Measurements from ENCODE around the gene BRD7.

The BRD7 gene

DNA sequence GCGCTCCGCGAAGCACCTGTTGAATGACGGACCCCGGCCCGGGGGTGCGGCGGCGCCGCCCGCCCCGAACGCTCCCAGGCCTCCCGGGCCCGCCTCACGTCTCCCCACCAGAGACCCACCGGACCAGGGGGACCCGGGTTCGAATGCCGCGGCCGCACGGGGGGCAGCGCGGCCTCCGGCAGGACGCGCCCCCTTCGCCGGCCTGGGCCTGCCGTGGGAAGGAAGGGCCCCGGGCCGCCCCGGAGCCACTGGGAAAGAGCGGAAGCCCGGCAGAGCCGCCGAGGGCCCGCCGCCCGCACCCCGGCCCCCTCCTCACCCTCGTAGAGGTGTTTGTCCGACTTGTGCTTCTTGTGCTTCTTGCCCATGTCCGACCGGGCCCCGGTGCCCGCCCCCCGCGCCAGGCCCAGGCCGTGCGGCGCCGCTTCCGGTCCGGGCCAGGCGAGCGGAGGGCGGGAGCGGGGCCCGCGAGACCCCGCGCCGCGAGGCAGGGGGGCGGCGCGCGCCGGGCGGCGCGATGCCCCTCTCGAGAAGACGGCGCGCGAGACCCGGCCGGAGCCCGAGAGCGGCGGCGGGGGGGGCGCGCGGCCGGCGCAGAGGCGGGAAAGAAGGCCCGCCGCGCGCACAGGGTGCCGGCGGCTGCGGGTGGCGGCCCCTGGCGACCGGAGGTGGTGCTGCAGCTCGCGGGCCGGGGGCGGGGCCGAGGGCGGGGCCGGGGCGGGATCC lies at the start of gene BRD7:
Gene BRD7, minus strand, starts transcription at position 579 of the 723 bp plus-strand sequence. Its CDS starts 214 bp downstream, at position 365.
- peak within 1 kb of the TSS; percentile 96 for H3K9ac ChIP-seq (ENCODE audit: low read length)
- peaks cover 21% of the 10 kb centered on the region for H3K36me3 ChIP-seq (ENCODE audit: low read length)
- no peaks in the 10 kb centered on the region for H3K9me3 ChIP-seq (ENCODE audit: insufficient read depth, low read length)
- H3K4me2 ChIP-seq (ENCODE audit: low read depth, low read length, poor library complexity, severe bottlenecking), result peak within 1 kb of the TSS; percentile 91
- H4K20me1 ChIP-seq (ENCODE audit: low read depth, low read length), result no peaks in the 10 kb centered on the region
- no peaks in the 10 kb centered on the region for H3K27me3 ChIP-seq (ENCODE audit: low read length)
- TF ChIP-seq, protein P1, sequence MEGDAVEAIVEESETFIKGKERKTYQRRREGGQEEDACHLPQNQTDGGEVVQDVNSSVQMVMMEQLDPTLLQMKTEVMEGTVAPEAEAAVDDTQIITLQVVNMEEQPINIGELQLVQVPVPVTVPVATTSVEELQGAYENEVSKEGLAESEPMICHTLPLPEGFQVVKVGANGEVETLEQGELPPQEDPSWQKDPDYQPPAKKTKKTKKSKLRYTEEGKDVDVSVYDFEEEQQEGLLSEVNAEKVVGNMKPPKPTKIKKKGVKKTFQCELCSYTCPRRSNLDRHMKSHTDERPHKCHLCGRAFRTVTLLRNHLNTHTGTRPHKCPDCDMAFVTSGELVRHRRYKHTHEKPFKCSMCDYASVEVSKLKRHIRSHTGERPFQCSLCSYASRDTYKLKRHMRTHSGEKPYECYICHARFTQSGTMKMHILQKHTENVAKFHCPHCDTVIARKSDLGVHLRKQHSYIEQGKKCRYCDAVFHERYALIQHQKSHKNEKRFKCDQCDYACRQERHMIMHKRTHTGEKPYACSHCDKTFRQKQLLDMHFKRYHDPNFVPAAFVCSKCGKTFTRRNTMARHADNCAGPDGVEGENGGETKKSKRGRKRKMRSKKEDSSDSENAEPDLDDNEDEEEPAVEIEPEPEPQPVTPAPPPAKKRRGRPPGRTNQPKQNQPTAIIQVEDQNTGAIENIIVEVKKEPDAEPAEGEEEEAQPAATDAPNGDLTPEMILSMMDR (IDR thresholded peaks at IDR 0.05; ENCODE audit: insufficient read depth, low read length, poor library complexity, severe bottlenecking), result no peak
- TF ChIP-seq EZH2phosphoT487 (conservative IDR thresholded peaks at IDR 0.05; ENCODE audit: low read length), result no peak
- H3K9me2 ChIP-seq (replicated peaks; ENCODE audit: insufficient read depth, low read length), result no peaks in the 10 kb centered on the region
- peaks cover 49% of the 10 kb centered on the region for H3K79me2 ChIP-seq (ENCODE audit: insufficient read depth, low read length)
- H3K4me3 ChIP-seq (ENCODE audit: insufficient read depth, low read length, poor library complexity, severe bottlenecking), result peak within 1 kb of the TSS; percentile 96
- H3K27ac ChIP-seq (ENCODE audit: low read depth, low read length), result peak within 1 kb of the TSS; percentile 34; the same call in 1 of the 2 replicates
- H2AFZ ChIP-seq (ENCODE audit: low read depth, low read length, severe bottlenecking), result peak within 1 kb of the TSS; percentile 97
- no peaks in the 10 kb centered on the region for H3F3A ChIP-seq (ENCODE audit: insufficient read depth)

- H3K9ac ChIP-seq (ENCODE audit: low read length), result no peak overlapping the region
- no peak overlapping the region for H2AFZ ChIP-seq (ENCODE audit: low read depth, low read length, severe bottlenecking)
- no peaks in the 10 kb centered on the region for H3K9me2 ChIP-seq (replicated peaks; ENCODE audit: insufficient read depth, low read length)
- no peaks in the 10 kb centered on the region for H4K20me1 ChIP-seq (ENCODE audit: low read depth, low read length)
- TF ChIP-seq, protein P1 (IDR thresholded peaks at IDR 0.05; ENCODE audit: insufficient read depth, low read length, poor library complexity, severe bottlenecking), result no peak
- no peak for TF ChIP-seq EZH2phosphoT487 (conservative IDR thresholded peaks at IDR 0.05; ENCODE audit: low read length)
- H3F3A ChIP-seq (ENCODE audit: insufficient read depth), result no peaks in the 10 kb centered on the region
- H3K27ac ChIP-seq (ENCODE audit: low read depth, low read length), result no peak overlapping the region
- no peaks in the 10 kb centered on the region for H3K79me2 ChIP-seq (ENCODE audit: insufficient read depth, low read length)
- 0 out of 2 replicates have a peak, but pooled peaks cover 3% of the 10 kb centered on the region for H3K36me3 ChIP-seq (ENCODE audit: low read length)
- H3K27me3 ChIP-seq (ENCODE audit: low read length), result no peaks in the 10 kb centered on the region
- H3K4me2 ChIP-seq (ENCODE audit: low read depth, low read length, poor library complexity, severe bottlenecking), result no peak overlapping the region
- no peak overlapping the region for H3K4me3 ChIP-seq (ENCODE audit: insufficient read depth, low read length, poor library complexity, severe bottlenecking)
- H3K9me3 ChIP-seq (ENCODE audit: insufficient read depth, low read length), result peaks cover 19% of the 10 kb centered on the region; the same call in 1 of the 2 replicates
Measured at GRCh38 chr16:50416388-50416787, 47.6 kb upstream of the BRD7 start.

- no peak for TF ChIP-seq EZH2phosphoT487 (conservative IDR thresholded peaks at IDR 0.05; ENCODE audit: low read length)
Measured at GRCh38 chr16:50414152-50414551, 45.4 kb upstream of the BRD7 start.

GRCh38 chr16:50411034-50411433 lies 42.2 kb upstream of the BRD7 start:
- no peaks in the 10 kb centered on the region for H3K9me2 ChIP-seq (replicated peaks; ENCODE audit: insufficient read depth, low read length)
- no peaks in the 10 kb centered on the region for H3F3A ChIP-seq (ENCODE audit: insufficient read depth)
- no peaks in the 10 kb centered on the region for H4K20me1 ChIP-seq (ENCODE audit: low read depth, low read length)
- TF ChIP-seq EZH2phosphoT487 (conservative IDR thresholded peaks at IDR 0.05; ENCODE audit: low read length), result no peak
- H3K27ac ChIP-seq (ENCODE audit: low read depth, low read length), result no peak overlapping the region
- H3K4me2 ChIP-seq (ENCODE audit: low read depth, low read length, poor library complexity, severe bottlenecking), result no peak overlapping the region
- no peaks in the 10 kb centered on the region for H3K79me2 ChIP-seq (ENCODE audit: insufficient read depth, low read length)
- peaks cover under 1% of the 10 kb centered on the region; the same call in 1 of the 2 replicates for H3K9me3 ChIP-seq (ENCODE audit: insufficient read depth, low read length)
- H3K36me3 ChIP-seq (ENCODE audit: low read length), result no peaks in the 10 kb centered on the region
- H3K9ac ChIP-seq (ENCODE audit: low read length), result no peak overlapping the region
- H3K4me3 ChIP-seq (ENCODE audit: insufficient read depth, low read length, poor library complexity, severe bottlenecking), result no peak overlapping the region
- H2AFZ ChIP-seq (ENCODE audit: low read depth, low read length, severe bottlenecking), result no peak overlapping the region
- H3K27me3 ChIP-seq (ENCODE audit: low read length), result no peaks in the 10 kb centered on the region

More at GRCh38 chr16:50414152-50414551, 45.4 kb upstream of the BRD7 start:
- Histone ChIP-seq H4K20me1 (ENCODE audit: low read depth, low read length) (no peaks in the 10 kb centered on the region), H3K9ac (ENCODE audit: low read length) (no peak overlapping the region), H3K79me2 (ENCODE audit: insufficient read depth, low read length) (no peaks in the 10 kb centered on the region), H2AFZ (ENCODE audit: low read depth, low read length, severe bottlenecking) (no peak overlapping the region), H3K9me3 (ENCODE audit: insufficient read depth, low read length) (peaks cover 11% of the 10 kb centered on the region; the same call in 1 of the 2 replicates), H3K4me3 (ENCODE audit: insufficient read depth, low read length, poor library complexity, severe bottlenecking) (no peak overlapping the region), H3K27me3 (ENCODE audit: low read length) (no peaks in the 10 kb centered on the region), H3K9me2 (replicated peaks; ENCODE audit: insufficient read depth, low read length) (no peaks in the 10 kb centered on the region), H3K4me2 (ENCODE audit: low read depth, low read length, poor library complexity, severe bottlenecking) (no peak overlapping the region), H3K36me3 (ENCODE audit: low read length) (0 out of 2 replicates have a peak, but pooled peaks cover 3% of the 10 kb centered on the region), H3F3A (ENCODE audit: insufficient read depth) (no peaks in the 10 kb centered on the region), H3K27ac (ENCODE audit: low read depth, low read length) (no peak overlapping the region)
